ENCODE results near the gene PPP1R36.

DNA sequence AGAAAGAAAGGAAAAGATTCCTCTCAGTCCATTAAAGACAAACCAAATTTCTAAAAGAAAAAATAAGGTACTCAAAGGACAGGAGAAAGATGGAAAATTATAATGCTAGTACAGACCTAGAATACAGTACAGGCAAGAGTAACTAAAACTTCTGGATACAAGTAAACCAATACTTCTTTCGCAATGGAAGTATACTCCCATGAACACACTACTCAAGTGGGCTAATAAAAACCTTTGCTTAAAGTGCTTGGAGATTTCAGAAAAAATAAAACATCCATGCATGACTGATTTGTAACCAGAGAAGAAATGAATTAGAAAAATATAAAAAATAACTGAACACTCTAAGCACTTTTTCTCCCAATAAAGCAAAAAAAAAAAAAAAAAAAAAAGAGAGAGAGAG is 49.7 kb upstream of the PPP1R36 start:
- TF ChIP-seq, protein P1, sequence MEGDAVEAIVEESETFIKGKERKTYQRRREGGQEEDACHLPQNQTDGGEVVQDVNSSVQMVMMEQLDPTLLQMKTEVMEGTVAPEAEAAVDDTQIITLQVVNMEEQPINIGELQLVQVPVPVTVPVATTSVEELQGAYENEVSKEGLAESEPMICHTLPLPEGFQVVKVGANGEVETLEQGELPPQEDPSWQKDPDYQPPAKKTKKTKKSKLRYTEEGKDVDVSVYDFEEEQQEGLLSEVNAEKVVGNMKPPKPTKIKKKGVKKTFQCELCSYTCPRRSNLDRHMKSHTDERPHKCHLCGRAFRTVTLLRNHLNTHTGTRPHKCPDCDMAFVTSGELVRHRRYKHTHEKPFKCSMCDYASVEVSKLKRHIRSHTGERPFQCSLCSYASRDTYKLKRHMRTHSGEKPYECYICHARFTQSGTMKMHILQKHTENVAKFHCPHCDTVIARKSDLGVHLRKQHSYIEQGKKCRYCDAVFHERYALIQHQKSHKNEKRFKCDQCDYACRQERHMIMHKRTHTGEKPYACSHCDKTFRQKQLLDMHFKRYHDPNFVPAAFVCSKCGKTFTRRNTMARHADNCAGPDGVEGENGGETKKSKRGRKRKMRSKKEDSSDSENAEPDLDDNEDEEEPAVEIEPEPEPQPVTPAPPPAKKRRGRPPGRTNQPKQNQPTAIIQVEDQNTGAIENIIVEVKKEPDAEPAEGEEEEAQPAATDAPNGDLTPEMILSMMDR (IDR thresholded peaks at IDR 0.05), result no peak
- TF ChIP-seq POLR2A (IDR thresholded peaks at IDR 0.05), result no peak

All from lower leg skin (tissue), 3 donors.